ENCODE data around the gene AFP. TPM values are rescaled to one million over a fixed set of nuclear protein-coding genes. Genes with fewer than 3 reads are reported as not detected.

AFP gene
- total RNA-seq, 1 donor from 2014 or later: 0.31 TPM

GRCh38 chr4:73426666-73427065 is 9.4 kb upstream of the AFP start:
- Mint-ChIP-seq H3K9me3 (no peaks in the 10 kb centered on the region), H3K27ac (no peak overlapping the region), H3K4me1 (no peaks in the 10 kb centered on the region), H3K27me3 (ENCODE audit: low read depth) (peaks cover 2% of the 10 kb centered on the region), H3K4me3 (no peak overlapping the region), H3K36me3 (no peaks in the 10 kb centered on the region)
- no peak for TF ChIP-seq CTCF (IDR thresholded peaks at IDR 0.05; ENCODE audit: unreplicated experiment)
- DNase-seq (ENCODE audit: low spot score in 2 of 2, unreplicated experiment in 2 of 2): no peak

GRCh38 chr4:73429118-73429517 is 6.9 kb upstream of the AFP start:
- H3K4me1 Mint-ChIP-seq: no peaks in the 10 kb centered on the region

DNA sequence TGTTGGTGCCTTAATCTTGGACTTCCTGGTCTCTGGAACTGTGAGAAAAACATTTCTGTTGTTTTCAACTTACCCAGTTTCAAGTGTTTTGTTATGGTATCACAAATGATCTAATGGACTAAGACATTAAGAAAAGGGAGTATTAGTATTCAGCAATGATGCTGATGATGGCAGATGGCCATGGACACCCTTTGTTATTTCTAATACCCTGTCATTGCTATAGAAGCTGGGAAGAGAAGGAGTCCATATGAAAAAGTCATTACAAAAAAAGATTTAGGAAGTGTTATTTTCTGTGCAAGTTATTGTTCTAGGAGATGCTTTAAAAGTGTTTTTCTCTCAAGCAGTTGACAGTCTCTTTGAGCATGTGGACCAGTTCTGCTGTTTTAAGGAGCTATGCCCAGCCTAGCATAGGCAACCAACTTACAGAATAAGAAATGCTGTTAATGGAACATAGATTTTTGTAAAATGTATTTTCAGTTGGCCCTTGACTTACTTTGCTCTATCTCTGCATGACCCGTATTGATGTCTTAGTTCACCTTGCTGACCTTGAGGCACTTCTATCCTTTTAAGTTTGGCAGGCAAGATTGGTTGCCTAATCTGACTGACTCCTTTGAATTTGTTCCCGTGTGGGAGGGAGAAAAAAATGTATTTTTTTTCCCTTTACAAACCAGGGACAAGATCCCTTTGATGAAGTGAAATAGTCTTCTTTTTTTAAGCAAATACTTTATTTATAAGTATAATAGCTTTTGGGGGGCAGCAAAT is 6.0 kb upstream of the AFP start:
- no peak overlapping the region for H3K27ac Mint-ChIP-seq
- no peak for TF ChIP-seq CTCF (IDR thresholded peaks at IDR 0.05; ENCODE audit: unreplicated experiment)
- no peaks in the 10 kb centered on the region for H3K9me3 Mint-ChIP-seq
- H3K4me3 Mint-ChIP-seq: no peak overlapping the region
- peaks cover 2% of the 10 kb centered on the region for H3K27me3 Mint-ChIP-seq (ENCODE audit: low read depth)
- H3K36me3 Mint-ChIP-seq: no peaks in the 10 kb centered on the region
- no peak for DNase-seq (ENCODE audit: low spot score in 2 of 2, unreplicated experiment in 2 of 2)
- no peaks in the 10 kb centered on the region for H3K4me1 Mint-ChIP-seq

More at GRCh38 chr4:73429118-73429517, 6.9 kb upstream of the AFP start:
- H3K36me3 Mint-ChIP-seq: no peaks in the 10 kb centered on the region
- no peak for TF ChIP-seq CTCF (IDR thresholded peaks at IDR 0.05; ENCODE audit: unreplicated experiment)
- H3K27ac Mint-ChIP-seq: no peak overlapping the region
- peaks cover 2% of the 10 kb centered on the region for H3K27me3 Mint-ChIP-seq (ENCODE audit: low read depth)
- no peak for DNase-seq (ENCODE audit: low spot score in 2 of 2, unreplicated experiment in 2 of 2)
- no peak overlapping the region for H3K4me3 Mint-ChIP-seq
- H3K9me3 Mint-ChIP-seq: no peaks in the 10 kb centered on the region

DNA sequence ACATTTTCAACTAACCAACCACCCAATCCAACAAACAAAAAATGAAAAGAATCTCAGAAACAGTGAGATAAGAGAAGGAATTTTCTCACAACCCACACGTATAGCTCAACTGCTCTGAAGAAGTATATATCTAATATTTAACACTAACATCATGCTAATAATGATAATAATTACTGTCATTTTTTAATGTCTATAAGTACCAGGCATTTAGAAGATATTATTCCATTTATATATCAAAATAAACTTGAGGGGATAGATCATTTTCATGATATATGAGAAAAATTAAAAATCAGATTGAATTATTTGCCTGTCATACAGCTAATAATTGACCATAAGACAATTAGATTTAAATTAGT is 4.2 kb upstream of the AFP start:
- no peak overlapping the region for H3K27ac Mint-ChIP-seq
- no peak overlapping the region for H3K4me3 Mint-ChIP-seq
- TF ChIP-seq CTCF (IDR thresholded peaks at IDR 0.05; ENCODE audit: unreplicated experiment): no peak
- DNase-seq (ENCODE audit: low spot score in 2 of 2, unreplicated experiment in 2 of 2): no peak
- H3K9me3 Mint-ChIP-seq: no peaks in the 10 kb centered on the region
- no peaks in the 10 kb centered on the region for H3K4me1 Mint-ChIP-seq
- no peaks in the 10 kb centered on the region for H3K36me3 Mint-ChIP-seq
- no peaks in the 10 kb centered on the region for H3K27me3 Mint-ChIP-seq (ENCODE audit: low read depth)

GRCh38 chr4:73432169-73433000 is 3.6 kb upstream of the AFP start:
- no peak for DNase-seq (ENCODE audit: low spot score in 2 of 2, unreplicated experiment in 2 of 2)
- H3K4me3 Mint-ChIP-seq: no peak overlapping the region
- no peaks in the 10 kb centered on the region for H3K9me3 Mint-ChIP-seq
- TF ChIP-seq CTCF (IDR thresholded peaks at IDR 0.05; ENCODE audit: unreplicated experiment): no peak
- H3K27me3 Mint-ChIP-seq (ENCODE audit: low read depth): no peaks in the 10 kb centered on the region
- no peaks in the 10 kb centered on the region for H3K4me1 Mint-ChIP-seq
- H3K27ac Mint-ChIP-seq: no peak overlapping the region
- H3K36me3 Mint-ChIP-seq: no peaks in the 10 kb centered on the region
